Spleen (tissue), 7 donors: Measurements from ENCODE around the gene MS4A6E.

Experiments
- POLR2A ChIP-seq, 3 donors: fragments of 450-650 bp; IDR thresholded peaks; one replicate each; pipeline ENCODE4 v1.5.1; 2017; ENCODE audit warnings: antibody characterized with exemption in 3 of 3, mild to moderate bottlenecking in 1 of 3
- TF ChIP-seq, protein P1 (sequence below), 11 experiments: fragments of 200-600 bp in 7 of 11; fragments of 450-650 bp in 4 of 11; sonication (generic) in 4 of 11; IDR thresholded peaks in 8 of 11; conservative IDR thresholded peaks in 3 of 11; 1 replicate in 7 of 11; 2 replicates in 4 of 11; pipeline versions ENCODE4 v1.4.0 to v1.8.0; 2016 to 2021; ENCODE audit warnings: antibody characterized with exemption in 11 of 11, inconsistent platforms in 4 of 11, mild to moderate bottlenecking in 1 of 11
- donor health status: DM: no; HTN: no; CAD: no; lungs with moderate emphysema.
- donor health status: DM: no; HTN: no; CAD: no.
- donor health status: DM: no; HTN: no; CAD: no.

DNA sequence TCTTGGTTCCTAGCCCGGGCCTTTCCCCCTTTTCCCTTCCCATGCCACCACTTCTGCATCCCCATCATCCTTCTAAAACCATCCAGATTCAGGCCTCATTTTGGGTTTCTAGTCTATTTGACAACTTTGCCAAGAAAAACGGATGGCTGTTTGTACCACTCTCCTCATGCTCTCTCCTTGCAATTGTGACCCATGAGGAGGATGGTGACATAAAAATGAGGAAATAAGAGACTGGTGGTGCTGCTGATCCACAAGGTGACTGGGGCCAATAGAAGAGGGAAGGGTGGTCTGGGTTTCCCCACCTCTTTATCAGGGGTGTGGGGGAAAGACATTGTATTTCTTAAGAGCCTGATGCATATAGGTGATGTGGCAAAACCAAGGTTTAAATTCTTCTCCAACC lies 45.6 kb upstream of the MS4A6E start:
- TF ChIP-seq, protein P1, sequence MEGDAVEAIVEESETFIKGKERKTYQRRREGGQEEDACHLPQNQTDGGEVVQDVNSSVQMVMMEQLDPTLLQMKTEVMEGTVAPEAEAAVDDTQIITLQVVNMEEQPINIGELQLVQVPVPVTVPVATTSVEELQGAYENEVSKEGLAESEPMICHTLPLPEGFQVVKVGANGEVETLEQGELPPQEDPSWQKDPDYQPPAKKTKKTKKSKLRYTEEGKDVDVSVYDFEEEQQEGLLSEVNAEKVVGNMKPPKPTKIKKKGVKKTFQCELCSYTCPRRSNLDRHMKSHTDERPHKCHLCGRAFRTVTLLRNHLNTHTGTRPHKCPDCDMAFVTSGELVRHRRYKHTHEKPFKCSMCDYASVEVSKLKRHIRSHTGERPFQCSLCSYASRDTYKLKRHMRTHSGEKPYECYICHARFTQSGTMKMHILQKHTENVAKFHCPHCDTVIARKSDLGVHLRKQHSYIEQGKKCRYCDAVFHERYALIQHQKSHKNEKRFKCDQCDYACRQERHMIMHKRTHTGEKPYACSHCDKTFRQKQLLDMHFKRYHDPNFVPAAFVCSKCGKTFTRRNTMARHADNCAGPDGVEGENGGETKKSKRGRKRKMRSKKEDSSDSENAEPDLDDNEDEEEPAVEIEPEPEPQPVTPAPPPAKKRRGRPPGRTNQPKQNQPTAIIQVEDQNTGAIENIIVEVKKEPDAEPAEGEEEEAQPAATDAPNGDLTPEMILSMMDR (IDR thresholded peaks at IDR 0.05 in 8 of 11, conservative IDR thresholded peaks at IDR 0.05 in 3 of 11): no peak
- no peak for TF ChIP-seq POLR2A (IDR thresholded peaks at IDR 0.05)
